GM19035 (cell line): Measurements from ENCODE around the gene FAM135A.
"Not testable (repeated sequence)": the region's sequence is repeated elsewhere in the genome, so short reads cannot be mapped to it uniquely, and the experiment has no call there.

Experiments used
- ATAC-seq: cut with Tn5 transposase; IDR thresholded peaks from one replicate; pipeline ENCODE4 v1.9.1; 2021; ENCODE audit not compliant: unreplicated experiment

The FAM135A gene

DNA sequence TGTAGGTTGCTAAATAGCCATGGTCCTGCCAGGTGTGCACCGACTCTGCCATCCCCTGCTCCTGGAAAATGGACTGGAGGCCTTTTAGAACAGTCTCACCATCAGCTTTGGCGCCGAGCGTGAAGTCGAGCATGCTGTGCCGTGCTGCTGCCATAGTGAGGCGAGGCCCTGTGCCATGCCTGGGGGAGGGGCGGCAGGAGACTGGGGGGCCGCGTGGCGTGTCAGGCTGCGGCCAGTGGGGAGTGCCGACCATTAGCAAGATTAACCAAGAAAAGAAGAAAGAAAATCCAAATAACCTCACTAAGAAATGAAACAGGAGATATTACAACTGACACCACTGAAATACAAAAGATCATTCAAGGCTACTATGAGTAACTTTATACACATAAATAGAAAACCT lies 195.9 kb downstream of the FAM135A start:
- not testable (repeated sequence) for ATAC-seq
